Thoracic aorta (tissue), 2 donors: Measurements from ENCODE around the gene TNNC1. TPM values are rescaled to one million over a fixed set of nuclear protein-coding genes. Genes with fewer than 3 reads are reported as not detected.

Source experiments
- ATAC-seq: fragments of 150-250 bp; one replicate; pipeline ENCODE4 v1.8.0; 2017; ENCODE audit warnings: low read depth; ENCODE audit not compliant: insufficient number of reproducible peaks, low FRiP score
- DNase-seq: peaks from one replicate; pipeline ENCODE4 v3.0.0-alpha.2; 2020; ENCODE audit warnings: low spot score
- H3K27ac ChIP-seq, 2 donors: fragments of 200-600 bp; sonication (generic); 1 replicate in 1 of 2; 2 replicates in 1 of 2; pipeline ENCODE4 v1.5.1; 2016; ENCODE audit warnings: mild to moderate bottlenecking in 2 of 2, moderate library complexity in 2 of 2
- H3K27me3 ChIP-seq: fragments of 200-600 bp; sonication (generic); replicated peaks from 2 replicates; pipeline ENCODE4 v1.6.0; 2016; ENCODE audit warnings: mild to moderate bottlenecking; ENCODE audit not compliant: insufficient read depth
- H3K36me3 ChIP-seq: fragments of 200-600 bp; sonication (generic); one replicate; pipeline ENCODE4 v1.5.1; 2016
- H3K4me1 ChIP-seq, 2 donors: fragments of 200-600 bp; sonication (generic); 1 replicate in 1 of 2; 2 replicates in 1 of 2; pipeline versions ENCODE4 v1.5.1 to v1.6.0; 2016; ENCODE audit warnings: low read depth in 2 of 2, mild to moderate bottlenecking in 1 of 2; ENCODE audit not compliant: control insufficient read depth in 1 of 2
- H3K4me3 ChIP-seq: fragments of 200-600 bp; sonication (generic); 2 replicates; pipeline ENCODE4 v1.5.1; 2016; ENCODE audit warnings: mild to moderate bottlenecking
- H3K9me3 ChIP-seq: fragments of 200-600 bp; sonication (generic); 2 replicates; pipeline ENCODE4 v1.5.1; 2016
- CTCF ChIP-seq: fragments of 200-600 bp; sonication (generic); IDR thresholded peaks from one replicate; pipeline ENCODE4 v1.5.1; 2019; ENCODE audit warnings: antibody characterized with exemption
- total RNA-seq, 2 donors: library from RNA; depleted of rRNA; stranded (reverse); fragments of >200 nt; gene quantifications; one replicate each; pipeline versions ENCODE4 v1.1.0 to v1.2.3, GENCODE V29; 2016

The TNNC1 gene
- total RNA-seq, 2 donors from 2014 or later = 1.5 to 3.0 TPM

GRCh38 chr3:52420388-52420787 is 33.5 kb downstream of the TNNC1 start:
- DNase-seq = no peak
- H3K36me3 ChIP-seq = peaks cover 4% of the 10 kb centered on the region
- H3K27me3 ChIP-seq = no peaks in the 10 kb centered on the region
- no peak overlapping the region for H3K4me3 ChIP-seq
- no peaks in the 10 kb centered on the region for H3K9me3 ChIP-seq
- no peak overlapping the region for H3K27ac ChIP-seq
- no peak for ATAC-seq
- no peaks in the 10 kb centered on the region for H3K4me1 ChIP-seq
- TF ChIP-seq CTCF = no peak

- no peak for DNase-seq
- Histone ChIP-seq H3K36me3 (peaks cover 2% of the 10 kb centered on the region), H3K4me1 (peaks cover 11 to 24% of the 10 kb centered on the region in 2 donors), H3K27ac (no peak overlapping the region), H3K27me3 (no peaks in the 10 kb centered on the region), H3K4me3 (no peak overlapping the region), H3K9me3 (no peaks in the 10 kb centered on the region)
- no peak for TF ChIP-seq CTCF
- no peak for ATAC-seq
These were observed 38.0 kb downstream of the TNNC1 start for GRCh38 chr3:52415800-52416199.

- DNase-seq = no peak
- Histone ChIP-seq H3K9me3 (no peaks in the 10 kb centered on the region), H3K4me3 (no peak overlapping the region), H3K27me3 (no peaks in the 10 kb centered on the region), H3K27ac (no peak overlapping the region), H3K4me1 (peaks cover 21 to 46% of the 10 kb centered on the region in 2 donors), H3K36me3 (peaks cover 39% of the 10 kb centered on the region)
- ATAC-seq = no peak
- TF ChIP-seq CTCF = no peak
These were observed 45.4 kb downstream of the TNNC1 start for GRCh38 chr3:52408466-52408865.

- Histone ChIP-seq H3K36me3 (peaks cover 46% of the 10 kb centered on the region), H3K4me3 (no peak overlapping the region), H3K27me3 (no peaks in the 10 kb centered on the region), H3K27ac (no peak overlapping the region), H3K4me1 (peaks cover 21 to 39% of the 10 kb centered on the region in 2 donors), H3K9me3 (no peaks in the 10 kb centered on the region)
- DNase-seq (no peak), ATAC-seq (no peak)
- no peak for TF ChIP-seq CTCF
These were observed 46.1 kb downstream of the TNNC1 start for GRCh38 chr3:52407779-52408178.

- Histone ChIP-seq H3K36me3 (peaks cover 54% of the 10 kb centered on the region), H3K4me3 (no peak overlapping the region), H3K9me3 (no peaks in the 10 kb centered on the region), H3K4me1 (peaks cover 21 to 31% of the 10 kb centered on the region in 2 donors), H3K27ac (no peak overlapping the region), H3K27me3 (no peaks in the 10 kb centered on the region)
- no peak for TF ChIP-seq CTCF
- ATAC-seq (no peak), DNase-seq (no peak)
These were observed 46.9 kb downstream of the TNNC1 start for GRCh38 chr3:52406791-52407510.
